Liver (tissue), 9 donors: ENCODE results near the gene SCAF1. TPM values are rescaled to one million over a fixed set of nuclear protein-coding genes. Genes with fewer than 3 reads are reported as not detected.

ENCODE experiments used
- DNase-seq: peaks from one replicate; pipeline ENCODE4 v3.0.0-alpha.2; 2017; ENCODE audit warnings: low spot score
- H3K27ac ChIP-seq, 2 donors: one replicate each; pipeline ENCODE4 v1.7.0; 2013; ENCODE audit warnings: inconsistent platforms in 2 of 2, low read length in 2 of 2, control low read depth in 1 of 2, low read depth in 1 of 2, mild to moderate bottlenecking in 1 of 2
- H3K27me3 ChIP-seq, 4 donors: one replicate each; pipeline versions ENCODE4 v1.6.1 to v1.7.0; 2013; ENCODE audit warnings: low read length in 3 of 4, inconsistent platforms in 1 of 4, mild to moderate bottlenecking in 1 of 4, moderate library complexity in 1 of 4; ENCODE audit not compliant: control insufficient read depth in 4 of 4, insufficient read depth in 4 of 4
- H3K36me3 ChIP-seq, 4 donors: one replicate each; pipeline versions ENCODE4 v1.6.1 to v1.7.0; 2013; ENCODE audit warnings: low read length in 3 of 4, mild to moderate bottlenecking in 3 of 4, low read depth in 1 of 4, moderate library complexity in 1 of 4; ENCODE audit not compliant: control insufficient read depth in 4 of 4, insufficient read depth in 3 of 4
- H3K4me1 ChIP-seq, 4 donors: one replicate each; pipeline versions ENCODE4 v1.6.1 to v1.7.0; 2013; ENCODE audit warnings: low read length in 3 of 4, mild to moderate bottlenecking in 3 of 4, moderate library complexity in 1 of 4; ENCODE audit not compliant: control insufficient read depth in 4 of 4, insufficient read depth in 4 of 4
- H3K4me3 ChIP-seq, 3 donors: one replicate each; pipeline versions ENCODE4 v1.6.1 to v1.7.0; 2013; ENCODE audit warnings: low read length in 3 of 3, control low read depth in 1 of 3, low read depth in 1 of 3, mild to moderate bottlenecking in 1 of 3
- H3K9ac ChIP-seq, 2 donors: one replicate each; pipeline ENCODE4 v1.7.0; 2013; ENCODE audit warnings: low read length in 2 of 2, mild to moderate bottlenecking in 2 of 2, moderate library complexity in 2 of 2, control low read depth in 1 of 2, low read depth in 1 of 2
- H3K9me3 ChIP-seq, 4 donors: one replicate each; pipeline versions ENCODE4 v1.6.1 to v1.7.0; 2013; ENCODE audit warnings: low read length in 3 of 4; ENCODE audit not compliant: control insufficient read depth in 4 of 4
- EGR1 ChIP-seq, 2 donors: IDR thresholded peaks; 2 replicates each; pipeline ENCODE4 v1.6.1; 2016 to 2018; ENCODE audit warnings: antibody characterized with exemption in 2 of 2, low read depth in 2 of 2
- GABPA ChIP-seq, 2 donors: IDR thresholded peaks in 1 of 2; conservative IDR thresholded peaks in 1 of 2; 2 replicates each; pipeline ENCODE4 v1.6.1; 2016; ENCODE audit warnings: antibody characterized with exemption in 2 of 2, mild to moderate bottlenecking in 1 of 2, moderate library complexity in 1 of 2
- HNF4A ChIP-seq, 2 donors: conservative IDR thresholded peaks; 2 replicates each; pipeline ENCODE4 v1.6.1; 2016; ENCODE audit warnings: antibody characterized with exemption in 2 of 2, mild to moderate bottlenecking in 2 of 2
- HNF4G ChIP-seq: IDR thresholded peaks from 2 replicates; pipeline ENCODE4 v1.6.1; 2016; ENCODE audit warnings: antibody characterized with exemption
- NR2F2 ChIP-seq: IDR thresholded peaks from 2 replicates; pipeline ENCODE4 v1.6.1; 2016; ENCODE audit warnings: antibody characterized with exemption
- RAD21 ChIP-seq, 2 donors: IDR thresholded peaks; 2 replicates each; pipeline ENCODE4 v1.6.1; 2016; ENCODE audit warnings: antibody characterized with exemption in 2 of 2, mild to moderate bottlenecking in 2 of 2
- SP1 ChIP-seq: IDR thresholded peaks from 2 replicates; pipeline ENCODE4 v1.6.1; 2018; ENCODE audit warnings: antibody characterized with exemption, mild to moderate bottlenecking
- TAF1 ChIP-seq: conservative IDR thresholded peaks from 2 replicates; pipeline ENCODE4 v1.6.1; 2016; ENCODE audit warnings: antibody characterized with exemption, mild to moderate bottlenecking
- YY1 ChIP-seq: IDR thresholded peaks from 2 replicates; pipeline ENCODE4 v1.6.1; 2016; ENCODE audit warnings: antibody characterized with exemption, mild to moderate bottlenecking
- WGBS: extraction: QIAGEN DNeasy Blood & Tissue Kit; methylation state at CpG from one replicate; pipeline ENCODE4 v1.1.7; 2013; 5-methylcytosine and 5-hydroxymethylcytosine counted together
- polyA plus RNA-seq, 2 donors: library from polyadenylated mRNA; stranded (reverse) in 1 of 2; unstranded in 1 of 2; fragments of 200-250 nt in 1 of 2; fragments of >200 nt in 1 of 2; fragmentation: Nextera tagmentation in 1 of 2; extraction: Ambion mirVana in 1 of 2; gene quantifications; one replicate each; pipeline versions ENCODE4 v1.2.1 to v1.2.3, GENCODE V29; 2013 to 2015
- total RNA-seq, 2 donors: library from RNA; depleted of rRNA; stranded (reverse); fragments of >200 nt; gene quantifications; one replicate each; pipeline ENCODE4 v1.2.3, GENCODE V29; 2014
- TF ChIP-seq, protein P1 (sequence below): IDR thresholded peaks from 2 replicates; pipeline ENCODE4 v1.6.1; 2016; ENCODE audit warnings: antibody characterized with exemption
- TF ChIP-seq, protein P2 (sequence below): fragments of 150-350 bp; IDR thresholded peaks from 2 replicates; pipeline ENCODE4 v1.5.1; 2017; ENCODE audit warnings: improper control_type of control experiment, low read depth, low read length; ENCODE audit not compliant: missing input control
- TF ChIP-seq, protein P3 (sequence below): IDR thresholded peaks from 2 replicates; pipeline ENCODE4 v1.6.1; 2016; ENCODE audit warnings: antibody characterized with exemption
- donor health status: healthy.
- donor health status: healthy.
- donor health status: healthy.
- donor health status: healthy.
- donor health status: healthy.

Gene SCAF1
- total and polyA plus RNA-seq, 4 donors = 4.6 to 17.6 (median 9.9) TPM

DNA sequence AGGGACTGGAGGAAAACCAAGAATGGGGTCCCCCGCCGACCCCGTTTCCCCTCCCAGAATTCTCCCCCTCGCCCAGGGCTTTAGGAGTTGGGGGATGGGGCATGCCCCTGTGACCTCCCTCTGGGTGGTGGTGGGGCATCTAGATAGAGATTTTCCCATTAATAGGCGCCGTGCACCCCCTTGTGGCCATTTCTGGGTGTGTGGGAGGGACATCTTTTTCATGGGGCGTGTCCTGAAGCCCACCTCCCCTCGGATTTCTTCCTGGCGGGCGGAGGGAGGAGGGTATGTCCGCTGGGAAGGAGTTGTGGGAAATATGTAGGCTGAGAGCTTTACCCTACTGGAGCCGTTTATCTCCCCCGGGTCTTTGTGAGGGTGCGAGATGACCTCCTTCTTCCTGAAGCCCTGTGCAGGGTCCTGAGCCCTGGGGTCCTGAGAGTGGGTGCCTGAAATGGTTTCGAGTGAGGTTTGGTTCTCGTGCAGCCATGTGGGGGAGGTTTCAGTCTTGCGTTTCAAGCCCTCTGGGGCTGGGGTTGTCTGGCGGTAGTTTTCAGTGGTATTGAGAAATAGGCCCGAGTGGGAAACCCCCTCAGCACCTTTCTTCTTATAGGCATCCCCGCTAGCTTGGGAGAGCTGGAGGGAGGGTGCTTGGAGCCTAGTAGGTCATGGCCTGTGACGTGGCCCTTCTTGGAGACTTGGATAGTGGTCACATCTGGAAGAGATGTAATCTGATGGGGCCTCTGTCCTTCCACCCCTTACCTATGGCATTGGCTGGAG is 36.1 kb downstream of the SCAF1 start:
- Histone ChIP-seq H3K27ac (peak overlapping the region; percentile 91 to 93), H3K9me3 (no peaks in the 10 kb centered on the region), H3K36me3 (peaks cover 3 to 11% (median 8%) of the 10 kb centered on the region in 4 donors), H3K4me1 (peaks cover 2 to 38% (median 22%) of the 10 kb centered on the region in 4 donors), H3K9ac (peak overlapping the region in 1 of 2 donors; percentile 73), H3K4me3 (peak overlapping the region; percentile 74 to 94 (median 85)), H3K27me3 (no peaks in the 10 kb centered on the region)
- whole genome bisulfite sequencing = 10% methylated on average over 21 of the region's 21 CpGs
- TF ChIP-seq RAD21 (IDR thresholded peaks at IDR 0.05) (peak; percentile 71 to 76), SP1 (no peak), GABPA (IDR thresholded peaks at IDR 0.05 in 1 of 2, conservative IDR thresholded peaks at IDR 0.05 in 1 of 2) (no peak), NR2F2 (peak; percentile 53)
- TF ChIP-seq, protein P1, sequence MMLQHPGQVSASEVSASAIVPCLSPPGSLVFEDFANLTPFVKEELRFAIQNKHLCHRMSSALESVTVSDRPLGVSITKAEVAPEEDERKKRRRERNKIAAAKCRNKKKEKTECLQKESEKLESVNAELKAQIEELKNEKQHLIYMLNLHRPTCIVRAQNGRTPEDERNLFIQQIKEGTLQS = no peak
- TF ChIP-seq, protein P2, sequence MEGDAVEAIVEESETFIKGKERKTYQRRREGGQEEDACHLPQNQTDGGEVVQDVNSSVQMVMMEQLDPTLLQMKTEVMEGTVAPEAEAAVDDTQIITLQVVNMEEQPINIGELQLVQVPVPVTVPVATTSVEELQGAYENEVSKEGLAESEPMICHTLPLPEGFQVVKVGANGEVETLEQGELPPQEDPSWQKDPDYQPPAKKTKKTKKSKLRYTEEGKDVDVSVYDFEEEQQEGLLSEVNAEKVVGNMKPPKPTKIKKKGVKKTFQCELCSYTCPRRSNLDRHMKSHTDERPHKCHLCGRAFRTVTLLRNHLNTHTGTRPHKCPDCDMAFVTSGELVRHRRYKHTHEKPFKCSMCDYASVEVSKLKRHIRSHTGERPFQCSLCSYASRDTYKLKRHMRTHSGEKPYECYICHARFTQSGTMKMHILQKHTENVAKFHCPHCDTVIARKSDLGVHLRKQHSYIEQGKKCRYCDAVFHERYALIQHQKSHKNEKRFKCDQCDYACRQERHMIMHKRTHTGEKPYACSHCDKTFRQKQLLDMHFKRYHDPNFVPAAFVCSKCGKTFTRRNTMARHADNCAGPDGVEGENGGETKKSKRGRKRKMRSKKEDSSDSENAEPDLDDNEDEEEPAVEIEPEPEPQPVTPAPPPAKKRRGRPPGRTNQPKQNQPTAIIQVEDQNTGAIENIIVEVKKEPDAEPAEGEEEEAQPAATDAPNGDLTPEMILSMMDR = peak; percentile 62
- TF ChIP-seq, protein P3, sequence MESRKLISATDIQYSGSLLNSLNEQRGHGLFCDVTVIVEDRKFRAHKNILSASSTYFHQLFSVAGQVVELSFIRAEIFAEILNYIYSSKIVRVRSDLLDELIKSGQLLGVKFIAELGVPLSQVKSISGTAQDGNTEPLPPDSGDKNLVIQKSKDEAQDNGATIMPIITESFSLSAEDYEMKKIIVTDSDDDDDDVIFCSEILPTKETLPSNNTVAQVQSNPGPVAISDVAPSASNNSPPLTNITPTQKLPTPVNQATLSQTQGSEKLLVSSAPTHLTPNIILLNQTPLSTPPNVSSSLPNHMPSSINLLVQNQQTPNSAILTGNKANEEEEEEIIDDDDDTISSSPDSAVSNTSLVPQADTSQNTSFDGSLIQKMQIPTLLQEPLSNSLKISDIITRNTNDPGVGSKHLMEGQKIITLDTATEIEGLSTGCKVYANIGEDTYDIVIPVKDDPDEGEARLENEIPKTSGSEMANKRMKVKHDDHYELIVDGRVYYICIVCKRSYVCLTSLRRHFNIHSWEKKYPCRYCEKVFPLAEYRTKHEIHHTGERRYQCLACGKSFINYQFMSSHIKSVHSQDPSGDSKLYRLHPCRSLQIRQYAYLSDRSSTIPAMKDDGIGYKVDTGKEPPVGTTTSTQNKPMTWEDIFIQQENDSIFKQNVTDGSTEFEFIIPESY = no peak
- DNase-seq = peak; percentile 85

DNA sequence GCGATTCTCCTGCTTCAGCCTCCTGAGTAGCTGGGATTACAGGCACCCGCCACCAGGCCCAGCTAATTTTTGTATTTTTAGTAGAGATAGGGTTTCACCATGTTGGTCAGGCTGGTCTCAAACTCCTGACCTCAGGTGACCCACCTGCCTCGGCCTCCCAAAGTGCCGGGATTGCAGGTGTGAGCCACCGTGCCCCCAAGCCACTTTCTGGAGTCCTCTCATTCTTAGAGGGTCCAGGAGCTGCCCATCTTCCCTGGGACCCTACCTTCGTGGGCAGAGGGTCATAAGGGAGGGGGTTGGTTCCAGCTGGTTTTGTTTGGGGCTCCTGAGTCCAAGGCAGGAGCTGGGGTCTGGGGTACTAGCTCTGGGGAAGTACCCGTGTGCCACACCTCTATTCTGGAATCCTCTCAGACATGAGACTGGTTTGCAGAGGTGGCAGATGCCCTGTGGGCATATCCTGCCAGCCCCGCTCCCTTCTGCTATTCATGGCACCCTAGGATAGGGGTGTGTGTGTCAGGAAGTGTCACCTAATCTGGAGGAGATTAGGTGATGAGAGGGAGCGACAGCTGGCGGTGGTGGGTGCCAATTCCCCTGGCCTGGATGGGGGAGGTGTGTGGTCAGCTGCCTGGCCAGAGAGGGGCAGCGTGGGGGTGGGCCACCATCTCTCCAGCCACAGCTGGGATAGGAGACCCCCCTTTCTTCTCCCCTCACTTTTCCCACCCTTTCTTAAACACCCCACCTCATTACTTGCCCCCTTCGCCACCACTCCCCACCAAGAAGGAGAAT is 37.2 kb downstream of the SCAF1 start:
- H3K36me3 ChIP-seq = peaks cover 3 to 19% (median 9%) of the 10 kb centered on the region in 4 donors
- H3K9ac ChIP-seq = no peak overlapping the region
- DNase-seq = no peak
- no peak overlapping the region for H3K27ac ChIP-seq
- H3K4me3 ChIP-seq = no peak overlapping the region
- 71% methylated on average over 12 of the region's 12 CpGs for WGBS
- H3K4me1 ChIP-seq = peaks cover 2 to 38% (median 22%) of the 10 kb centered on the region in 4 donors
- no peaks in the 10 kb centered on the region for H3K9me3 ChIP-seq
- no peaks in the 10 kb centered on the region for H3K27me3 ChIP-seq
- TF ChIP-seq HNF4G = no peak
- TF ChIP-seq, protein P2 = no peak
- no peak for TF ChIP-seq TAF1
- TF ChIP-seq EGR1 (IDR thresholded peaks at IDR 0.05; ENCODE audit: low read depth in 2 of 2) = no peak
- TF ChIP-seq, protein P1 = no peak
- no peak for TF ChIP-seq HNF4A (conservative IDR thresholded peaks at IDR 0.05)
- no peak for TF ChIP-seq SP1
- TF ChIP-seq YY1 = no peak
- TF ChIP-seq, protein P3 = no peak
- TF ChIP-seq RAD21 (IDR thresholded peaks at IDR 0.05) = no peak
